Dendritic cell treated with granulocyte-macrophage colony-stimulating factor and Interleukin-4, amounts not matched to agents 40 ng/mL and 50 ng/mL, for 4 days (primary cell): Measurements from ENCODE around the gene SCG5.

Experiments
- H3K27ac Mint-ChIP-seq: one replicate; pipeline ENCODE4 v1.8.0; 2022; ENCODE audit warnings: mild to moderate bottlenecking, mixed read lengths
- H3K27me3 Mint-ChIP-seq: one replicate; pipeline ENCODE4 v1.8.0; 2022; ENCODE audit warnings: mild to moderate bottlenecking, mixed read lengths
- H3K36me3 Mint-ChIP-seq: one replicate; pipeline ENCODE4 v1.8.0; 2022; ENCODE audit warnings: low read depth, mixed read lengths
- H3K4me1 Mint-ChIP-seq: one replicate; pipeline ENCODE4 v1.8.0; 2022; ENCODE audit warnings: low read depth, mixed read lengths
- H3K4me3 Mint-ChIP-seq: one replicate; pipeline ENCODE4 v1.8.0; 2022; ENCODE audit warnings: mild to moderate bottlenecking, moderate library complexity, mixed read lengths
- H3K9me3 Mint-ChIP-seq: one replicate; pipeline ENCODE4 v1.8.0; 2022; ENCODE audit warnings: mixed read lengths
- intact Hi-C: fragments of 100-400 bp; cut with micrococcal nuclease; formaldehyde crosslinking; loops from one replicate; pipeline ENCODE4 v1.15.0; 2022

SCG5 gene

GRCh38 chr15:32649342-32649741 lies 7.8 kb downstream of the SCG5 start:
- H3K9me3 Mint-ChIP-seq = no peaks in the 10 kb centered on the region
- intact Hi-C loops = no loop called here
- no peak overlapping the region for H3K27ac Mint-ChIP-seq
- no peaks in the 10 kb centered on the region for H3K4me1 Mint-ChIP-seq
- peaks cover 4% of the 10 kb centered on the region for H3K36me3 Mint-ChIP-seq
- no peaks in the 10 kb centered on the region for H3K27me3 Mint-ChIP-seq
- H3K4me3 Mint-ChIP-seq = no peak overlapping the region

- H3K4me1 Mint-ChIP-seq = no peaks in the 10 kb centered on the region
- H3K9me3 Mint-ChIP-seq = no peaks in the 10 kb centered on the region
- peaks cover 4% of the 10 kb centered on the region for H3K36me3 Mint-ChIP-seq
- H3K4me3 Mint-ChIP-seq = no peak overlapping the region
- intact Hi-C loops = no loop called here
- H3K27ac Mint-ChIP-seq = no peak overlapping the region
- H3K27me3 Mint-ChIP-seq = no peaks in the 10 kb centered on the region
These were observed 9.8 kb downstream of the SCG5 start for GRCh38 chr15:32651229-32651837.

- Mint-ChIP-seq H3K4me1 (no peaks in the 10 kb centered on the region), H3K27me3 (no peaks in the 10 kb centered on the region), H3K27ac (no peak overlapping the region), H3K36me3 (peaks cover 4% of the 10 kb centered on the region), H3K4me3 (no peak overlapping the region), H3K9me3 (no peaks in the 10 kb centered on the region)
- intact Hi-C loops = no loop called here
These were observed 10.7 kb downstream of the SCG5 start for GRCh38 chr15:32652178-32652577.

- intact Hi-C loops = no loop called here
- H3K36me3 Mint-ChIP-seq = no peaks in the 10 kb centered on the region
- H3K27ac Mint-ChIP-seq = no peak overlapping the region
- H3K4me1 Mint-ChIP-seq = no peaks in the 10 kb centered on the region
- H3K27me3 Mint-ChIP-seq = no peaks in the 10 kb centered on the region
- no peak overlapping the region for H3K4me3 Mint-ChIP-seq
- no peaks in the 10 kb centered on the region for H3K9me3 Mint-ChIP-seq
These were observed 14.6 kb downstream of the SCG5 start for GRCh38 chr15:32656091-32656490.

GRCh38 chr15:32656496-32656895 lies 15.0 kb downstream of the SCG5 start:
- intact Hi-C loops = no loop called here
- H3K27ac Mint-ChIP-seq = no peak overlapping the region

GRCh38 chr15:32657198-32657883 lies 15.8 kb downstream of the SCG5 start:
- no peaks in the 10 kb centered on the region for H3K27me3 Mint-ChIP-seq
- H3K27ac Mint-ChIP-seq = no peak overlapping the region
- no peaks in the 10 kb centered on the region for H3K36me3 Mint-ChIP-seq
- no peak overlapping the region for H3K4me3 Mint-ChIP-seq
- intact Hi-C loops = no loop called here
- H3K4me1 Mint-ChIP-seq = no peaks in the 10 kb centered on the region
- H3K9me3 Mint-ChIP-seq = no peaks in the 10 kb centered on the region

More at GRCh38 chr15:32656496-32656895, 15.0 kb downstream of the SCG5 start:
- no peaks in the 10 kb centered on the region for H3K9me3 Mint-ChIP-seq
- H3K4me1 Mint-ChIP-seq = no peaks in the 10 kb centered on the region
- H3K4me3 Mint-ChIP-seq = no peak overlapping the region
- no peaks in the 10 kb centered on the region for H3K27me3 Mint-ChIP-seq
- no peaks in the 10 kb centered on the region for H3K36me3 Mint-ChIP-seq

- intact Hi-C loops = no loop called here
These were observed 16.4 kb downstream of the SCG5 start for GRCh38 chr15:32657941-32658340.

GRCh38 chr15:32659340-32660155 lies 18.0 kb downstream of the SCG5 start:
- Mint-ChIP-seq H3K4me1 (peaks cover 5% of the 10 kb centered on the region), H3K36me3 (no peaks in the 10 kb centered on the region), H3K27me3 (no peaks in the 10 kb centered on the region), H3K4me3 (no peak overlapping the region), H3K9me3 (no peaks in the 10 kb centered on the region), H3K27ac (no peak overlapping the region)
- intact Hi-C loops = loop anchor here (10.0 kb wide), 2 partner anchors 65 to 185 kb away; no protein-coding TSS in a partner anchor

More at GRCh38 chr15:32657941-32658340, 16.4 kb downstream of the SCG5 start:
- H3K4me1 Mint-ChIP-seq = peaks cover 5% of the 10 kb centered on the region
- H3K4me3 Mint-ChIP-seq = no peak overlapping the region
- no peak overlapping the region for H3K27ac Mint-ChIP-seq
- no peaks in the 10 kb centered on the region for H3K36me3 Mint-ChIP-seq
- H3K27me3 Mint-ChIP-seq = no peaks in the 10 kb centered on the region
- no peaks in the 10 kb centered on the region for H3K9me3 Mint-ChIP-seq

- Mint-ChIP-seq H3K4me1 (peaks cover 5% of the 10 kb centered on the region), H3K9me3 (no peaks in the 10 kb centered on the region), H3K4me3 (no peak overlapping the region), H3K36me3 (no peaks in the 10 kb centered on the region), H3K27me3 (no peaks in the 10 kb centered on the region), H3K27ac (no peak overlapping the region)
- intact Hi-C loops = loop anchor here (2.0 to 10.0 kb wide), 5 partner anchors 61 to 469 kb away; no protein-coding TSS in a partner anchor
These were observed 22.2 kb downstream of the SCG5 start for GRCh38 chr15:32663671-32664070.

- H3K36me3 Mint-ChIP-seq = no peaks in the 10 kb centered on the region
- H3K4me1 Mint-ChIP-seq = peaks cover 5% of the 10 kb centered on the region
- intact Hi-C loops = loop anchor here (10.0 kb wide), 2 partner anchors 60 to 180 kb away; no protein-coding TSS in a partner anchor
- H3K9me3 Mint-ChIP-seq = no peaks in the 10 kb centered on the region
- no peaks in the 10 kb centered on the region for H3K27me3 Mint-ChIP-seq
- H3K4me3 Mint-ChIP-seq = no peak overlapping the region
- H3K27ac Mint-ChIP-seq = no peak overlapping the region
These were observed 23.3 kb downstream of the SCG5 start for GRCh38 chr15:32664796-32665195.

GRCh38 chr15:32667321-32667720 lies 25.8 kb downstream of the SCG5 start:
- no peak overlapping the region for H3K4me3 Mint-ChIP-seq
- no peaks in the 10 kb centered on the region for H3K36me3 Mint-ChIP-seq
- H3K27me3 Mint-ChIP-seq = no peaks in the 10 kb centered on the region
- no peak overlapping the region for H3K27ac Mint-ChIP-seq
- intact Hi-C loops = loop anchor here (10.0 kb wide), 2 partner anchors 57 to 177 kb away; no protein-coding TSS in a partner anchor
- no peaks in the 10 kb centered on the region for H3K9me3 Mint-ChIP-seq
- peaks cover 5% of the 10 kb centered on the region for H3K4me1 Mint-ChIP-seq

- Mint-ChIP-seq H3K4me1 (no peaks in the 10 kb centered on the region), H3K27ac (no peak overlapping the region), H3K36me3 (no peaks in the 10 kb centered on the region), H3K27me3 (no peaks in the 10 kb centered on the region), H3K9me3 (no peaks in the 10 kb centered on the region), H3K4me3 (no peak overlapping the region)
- intact Hi-C loops = loop anchor here (10.0 kb wide), 2 partner anchors 56 to 176 kb away; no protein-coding TSS in a partner anchor
These were observed 27.4 kb downstream of the SCG5 start for GRCh38 chr15:32668942-32669341.

- no peaks in the 10 kb centered on the region for H3K36me3 Mint-ChIP-seq
- no peaks in the 10 kb centered on the region for H3K9me3 Mint-ChIP-seq
- H3K27ac Mint-ChIP-seq = no peak overlapping the region
- H3K27me3 Mint-ChIP-seq = no peaks in the 10 kb centered on the region
- intact Hi-C loops = loop anchor here (10.0 kb wide), 2 partner anchors 55 to 175 kb away; no protein-coding TSS in a partner anchor
- no peaks in the 10 kb centered on the region for H3K4me1 Mint-ChIP-seq
- H3K4me3 Mint-ChIP-seq = no peak overlapping the region
These were observed 28.5 kb downstream of the SCG5 start for GRCh38 chr15:32669896-32670611.
